Measurements from ENCODE around the gene CER1. TPM values are rescaled to one million over a fixed set of nuclear protein-coding genes. Genes with fewer than 3 reads are reported as not detected.

The CER1 gene
- polyA plus RNA-seq, 1 donor from 2014 or later, result not detected

DNA sequence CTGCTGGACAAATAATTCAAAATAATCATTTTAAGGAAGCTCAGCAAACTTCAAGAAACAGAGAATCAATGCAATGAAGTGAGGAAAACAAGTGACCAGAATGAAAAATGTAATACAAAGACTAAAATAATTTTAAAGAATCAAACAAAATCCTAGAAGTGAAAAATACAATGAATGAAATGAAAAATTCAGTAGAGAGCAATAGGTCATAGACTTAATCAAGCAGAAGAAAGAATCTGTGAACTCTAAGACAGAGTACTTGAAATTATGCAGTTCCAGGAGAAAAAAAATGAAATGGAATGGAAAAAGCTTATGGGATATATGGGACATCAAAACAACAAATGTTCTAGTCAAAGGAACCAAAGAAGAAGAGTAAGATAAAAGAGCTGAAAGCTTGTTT is 17.5 kb downstream of the CER1 start:
- Histone ChIP-seq H2AFZ (ENCODE audit: low read depth, low read length) (no peak overlapping the region), H3K4me2 (ENCODE audit: low read length) (no peak overlapping the region), H3K9ac (ENCODE audit: low read length) (no peak overlapping the region), H3K27ac (ENCODE audit: low read length) (no peak overlapping the region), H3K27me3 (ENCODE audit: insufficient read depth, low read depth, low read length) (no peaks in the 10 kb centered on the region), H3F3A (ENCODE audit: insufficient read depth, low read length, poor library complexity, severe bottlenecking) (no peaks in the 10 kb centered on the region), H3K36me3 (ENCODE audit: insufficient read depth, low read length) (no peaks in the 10 kb centered on the region), H3K4me3 (ENCODE audit: low read length) (no peak overlapping the region), H3K9me2 (ENCODE audit: insufficient read depth, low read length) (no peaks in the 10 kb centered on the region), H3K79me2 (replicated peaks; ENCODE audit: insufficient read depth, low read length) (no peaks in the 10 kb centered on the region), H3K9me3 (ENCODE audit: low read length) (peaks cover 8% of the 10 kb centered on the region), H4K20me1 (ENCODE audit: insufficient read depth) (no peaks in the 10 kb centered on the region)
- TF ChIP-seq TAF1 (IDR thresholded peaks at IDR 0.05; ENCODE audit: low read depth) (no peak), SMC3 (conservative IDR thresholded peaks at IDR 0.05; ENCODE audit: poor library complexity) (no peak), MXI1 (conservative IDR thresholded peaks at IDR 0.05; ENCODE audit: poor library complexity, severe bottlenecking) (no peak), POLR2AphosphoS5 (IDR thresholded peaks at IDR 0.05) (no peak)
- TF ChIP-seq, protein P1, sequence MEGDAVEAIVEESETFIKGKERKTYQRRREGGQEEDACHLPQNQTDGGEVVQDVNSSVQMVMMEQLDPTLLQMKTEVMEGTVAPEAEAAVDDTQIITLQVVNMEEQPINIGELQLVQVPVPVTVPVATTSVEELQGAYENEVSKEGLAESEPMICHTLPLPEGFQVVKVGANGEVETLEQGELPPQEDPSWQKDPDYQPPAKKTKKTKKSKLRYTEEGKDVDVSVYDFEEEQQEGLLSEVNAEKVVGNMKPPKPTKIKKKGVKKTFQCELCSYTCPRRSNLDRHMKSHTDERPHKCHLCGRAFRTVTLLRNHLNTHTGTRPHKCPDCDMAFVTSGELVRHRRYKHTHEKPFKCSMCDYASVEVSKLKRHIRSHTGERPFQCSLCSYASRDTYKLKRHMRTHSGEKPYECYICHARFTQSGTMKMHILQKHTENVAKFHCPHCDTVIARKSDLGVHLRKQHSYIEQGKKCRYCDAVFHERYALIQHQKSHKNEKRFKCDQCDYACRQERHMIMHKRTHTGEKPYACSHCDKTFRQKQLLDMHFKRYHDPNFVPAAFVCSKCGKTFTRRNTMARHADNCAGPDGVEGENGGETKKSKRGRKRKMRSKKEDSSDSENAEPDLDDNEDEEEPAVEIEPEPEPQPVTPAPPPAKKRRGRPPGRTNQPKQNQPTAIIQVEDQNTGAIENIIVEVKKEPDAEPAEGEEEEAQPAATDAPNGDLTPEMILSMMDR (IDR thresholded peaks at IDR 0.05; ENCODE audit: poor library complexity, severe bottlenecking), result no peak

DNA sequence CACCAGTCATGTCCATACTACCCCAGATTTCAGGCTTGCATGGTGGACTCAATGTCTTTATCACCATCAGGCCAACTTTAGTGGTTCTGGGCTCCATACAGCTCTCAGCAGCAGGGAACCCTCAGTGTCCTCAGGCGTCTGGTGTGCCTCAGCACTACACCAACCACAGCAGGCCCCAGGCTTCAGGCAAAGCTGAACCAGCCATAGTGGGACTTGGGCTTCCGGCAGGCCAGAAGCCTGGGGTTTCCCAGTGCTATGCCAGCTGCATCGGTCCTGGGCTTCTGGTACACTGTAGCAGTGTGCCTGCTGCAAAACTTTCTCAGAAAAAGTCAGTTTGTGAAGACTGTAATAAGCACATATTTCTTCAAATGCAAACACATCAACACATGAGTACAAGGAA is 18.3 kb downstream of the CER1 start:
- TF ChIP-seq, protein P2, sequence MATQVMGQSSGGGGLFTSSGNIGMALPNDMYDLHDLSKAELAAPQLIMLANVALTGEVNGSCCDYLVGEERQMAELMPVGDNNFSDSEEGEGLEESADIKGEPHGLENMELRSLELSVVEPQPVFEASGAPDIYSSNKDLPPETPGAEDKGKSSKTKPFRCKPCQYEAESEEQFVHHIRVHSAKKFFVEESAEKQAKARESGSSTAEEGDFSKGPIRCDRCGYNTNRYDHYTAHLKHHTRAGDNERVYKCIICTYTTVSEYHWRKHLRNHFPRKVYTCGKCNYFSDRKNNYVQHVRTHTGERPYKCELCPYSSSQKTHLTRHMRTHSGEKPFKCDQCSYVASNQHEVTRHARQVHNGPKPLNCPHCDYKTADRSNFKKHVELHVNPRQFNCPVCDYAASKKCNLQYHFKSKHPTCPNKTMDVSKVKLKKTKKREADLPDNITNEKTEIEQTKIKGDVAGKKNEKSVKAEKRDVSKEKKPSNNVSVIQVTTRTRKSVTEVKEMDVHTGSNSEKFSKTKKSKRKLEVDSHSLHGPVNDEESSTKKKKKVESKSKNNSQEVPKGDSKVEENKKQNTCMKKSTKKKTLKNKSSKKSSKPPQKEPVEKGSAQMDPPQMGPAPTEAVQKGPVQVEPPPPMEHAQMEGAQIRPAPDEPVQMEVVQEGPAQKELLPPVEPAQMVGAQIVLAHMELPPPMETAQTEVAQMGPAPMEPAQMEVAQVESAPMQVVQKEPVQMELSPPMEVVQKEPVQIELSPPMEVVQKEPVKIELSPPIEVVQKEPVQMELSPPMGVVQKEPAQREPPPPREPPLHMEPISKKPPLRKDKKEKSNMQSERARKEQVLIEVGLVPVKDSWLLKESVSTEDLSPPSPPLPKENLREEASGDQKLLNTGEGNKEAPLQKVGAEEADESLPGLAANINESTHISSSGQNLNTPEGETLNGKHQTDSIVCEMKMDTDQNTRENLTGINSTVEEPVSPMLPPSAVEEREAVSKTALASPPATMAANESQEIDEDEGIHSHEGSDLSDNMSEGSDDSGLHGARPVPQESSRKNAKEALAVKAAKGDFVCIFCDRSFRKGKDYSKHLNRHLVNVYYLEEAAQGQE (IDR thresholded peaks at IDR 0.05; ENCODE audit: borderline replicate concordance), result no peak
- TF ChIP-seq, protein P1 (IDR thresholded peaks at IDR 0.05; ENCODE audit: poor library complexity, severe bottlenecking), result no peak
- no peaks in the 10 kb centered on the region for H3K27me3 ChIP-seq (ENCODE audit: insufficient read depth, low read depth, low read length)
- no peaks in the 10 kb centered on the region for H3F3A ChIP-seq (ENCODE audit: insufficient read depth, low read length, poor library complexity, severe bottlenecking)
- no peaks in the 10 kb centered on the region for H3K36me3 ChIP-seq (ENCODE audit: insufficient read depth, low read length)
- no peak overlapping the region for H2AFZ ChIP-seq (ENCODE audit: low read depth, low read length)
- H3K9me3 ChIP-seq (ENCODE audit: low read length), result peaks cover 8% of the 10 kb centered on the region
- no peak overlapping the region for H3K4me2 ChIP-seq (ENCODE audit: low read length)
- no peak overlapping the region for H3K4me3 ChIP-seq (ENCODE audit: low read length)
- no peak overlapping the region for H3K9ac ChIP-seq (ENCODE audit: low read length)
- no peaks in the 10 kb centered on the region for H4K20me1 ChIP-seq (ENCODE audit: insufficient read depth)
- no peak overlapping the region for H3K27ac ChIP-seq (ENCODE audit: low read length)
- H3K9me2 ChIP-seq (ENCODE audit: insufficient read depth, low read length), result no peaks in the 10 kb centered on the region
- no peaks in the 10 kb centered on the region for H3K79me2 ChIP-seq (replicated peaks; ENCODE audit: insufficient read depth, low read length)

DNA sequence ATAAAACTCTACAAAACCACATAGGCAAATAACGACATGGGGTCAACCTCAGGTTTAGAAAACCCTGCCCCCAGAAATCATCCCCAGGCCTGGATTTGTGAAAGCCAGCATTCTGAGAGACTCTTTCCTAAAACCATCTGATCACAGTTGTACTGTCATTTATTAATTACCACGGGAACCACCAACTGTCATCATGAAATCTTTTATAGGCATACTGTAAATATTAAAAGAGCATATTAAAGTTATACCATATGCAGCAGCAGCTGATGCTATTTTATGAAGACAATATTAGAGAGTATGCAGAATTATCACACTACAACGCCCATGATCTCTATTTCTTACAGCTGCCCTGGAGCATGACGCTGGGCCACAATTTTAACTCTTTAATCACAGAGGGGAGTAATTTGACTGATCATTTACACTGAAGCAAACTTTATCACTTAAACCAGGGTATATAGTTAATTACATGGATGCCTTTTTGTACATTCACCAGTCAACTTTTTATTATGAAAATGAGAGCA is 20.3 kb downstream of the CER1 start:
- Histone ChIP-seq H3K27me3 (ENCODE audit: insufficient read depth, low read depth, low read length) (no peaks in the 10 kb centered on the region), H3K4me2 (ENCODE audit: low read length) (no peak overlapping the region), H3K9ac (ENCODE audit: low read length) (no peak overlapping the region), H2AFZ (ENCODE audit: low read depth, low read length) (no peak overlapping the region), H3F3A (ENCODE audit: insufficient read depth, low read length, poor library complexity, severe bottlenecking) (no peaks in the 10 kb centered on the region), H3K4me3 (ENCODE audit: low read length) (no peak overlapping the region), H4K20me1 (ENCODE audit: insufficient read depth) (no peaks in the 10 kb centered on the region), H3K36me3 (ENCODE audit: insufficient read depth, low read length) (no peaks in the 10 kb centered on the region), H3K27ac (ENCODE audit: low read length) (no peak overlapping the region), H3K9me3 (ENCODE audit: low read length) (peaks cover 8% of the 10 kb centered on the region), H3K79me2 (replicated peaks; ENCODE audit: insufficient read depth, low read length) (no peaks in the 10 kb centered on the region), H3K9me2 (ENCODE audit: insufficient read depth, low read length) (no peaks in the 10 kb centered on the region)
- TF ChIP-seq TAF1 (IDR thresholded peaks at IDR 0.05; ENCODE audit: low read depth), result no peak
- TF ChIP-seq EZH2 (IDR thresholded peaks at IDR 0.05; ENCODE audit: borderline replicate concordance, insufficient read depth, low read length, poor library complexity, severe bottlenecking), result no peak
- TF ChIP-seq MXI1 (conservative IDR thresholded peaks at IDR 0.05; ENCODE audit: poor library complexity, severe bottlenecking), result no peak
- TF ChIP-seq, protein P1 (IDR thresholded peaks at IDR 0.05; ENCODE audit: poor library complexity, severe bottlenecking), result no peak
- no peak for TF ChIP-seq SMC3 (conservative IDR thresholded peaks at IDR 0.05; ENCODE audit: poor library complexity)
- TF ChIP-seq, protein P2 (IDR thresholded peaks at IDR 0.05; ENCODE audit: borderline replicate concordance), result no peak
